Activated naive CD4-positive, alpha-beta T cell treated with Interleukin-2 at 50 U/mL for 16 hours (primary cell): ENCODE data around the gene AK8.

Experiments used
- DNase-seq: peaks from one replicate; pipeline ENCODE4 v3.0.0-alpha.2; 2020

Gene AK8

DNA sequence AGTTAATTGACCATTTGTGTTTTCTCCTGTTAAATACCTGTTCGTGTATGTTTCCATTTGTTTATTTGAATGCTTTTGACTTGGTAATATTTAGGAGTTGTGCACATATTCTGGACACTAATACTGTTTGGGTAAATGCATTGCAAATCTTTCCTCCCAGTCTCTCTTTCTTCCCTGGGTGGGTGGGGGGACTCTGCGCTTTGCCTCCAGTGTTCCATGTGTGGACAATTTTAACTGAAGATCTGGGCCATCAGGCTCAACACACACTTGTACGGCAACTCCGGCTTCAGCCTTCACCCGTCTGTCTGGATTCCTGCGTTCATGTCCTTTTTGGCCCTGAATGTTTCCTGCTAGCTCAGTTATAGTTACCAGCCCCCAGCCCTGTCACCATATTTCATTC lies 167.8 kb downstream of the AK8 start:
- no peak for DNase-seq

- DNase-seq, result no peak
Observed at GRCh38 chr9:132708769-132709430, 169.2 kb downstream of the AK8 start.

- no peak for DNase-seq
Observed at GRCh38 chr9:132708239-132708638, 169.8 kb downstream of the AK8 start.

GRCh38 chr9:132703336-132703735 lies 174.7 kb downstream of the AK8 start:
- DNase-seq, result no peak

DNA sequence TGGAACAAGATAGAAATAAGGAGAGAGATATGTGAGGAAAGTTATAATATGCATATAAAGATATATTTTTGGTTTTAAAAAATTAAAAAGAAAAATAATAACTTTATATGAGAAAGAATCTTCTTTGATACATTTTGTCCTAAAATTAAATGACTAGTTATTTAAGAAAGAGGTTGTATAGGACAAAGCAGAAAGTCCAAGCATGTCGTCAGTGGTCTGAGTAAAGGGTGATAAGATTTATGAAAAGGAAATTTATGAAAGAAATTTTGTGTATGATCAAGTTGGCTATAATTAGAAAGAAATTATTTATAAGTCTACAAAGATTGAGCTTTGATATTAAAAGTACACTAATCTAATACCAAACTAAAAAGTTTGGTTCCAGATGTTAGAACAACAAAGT lies 175.8 kb downstream of the AK8 start:
- no peak for DNase-seq

GRCh38 chr9:132699956-132700355 lies 178.1 kb downstream of the AK8 start:
- no peak for DNase-seq

DNA sequence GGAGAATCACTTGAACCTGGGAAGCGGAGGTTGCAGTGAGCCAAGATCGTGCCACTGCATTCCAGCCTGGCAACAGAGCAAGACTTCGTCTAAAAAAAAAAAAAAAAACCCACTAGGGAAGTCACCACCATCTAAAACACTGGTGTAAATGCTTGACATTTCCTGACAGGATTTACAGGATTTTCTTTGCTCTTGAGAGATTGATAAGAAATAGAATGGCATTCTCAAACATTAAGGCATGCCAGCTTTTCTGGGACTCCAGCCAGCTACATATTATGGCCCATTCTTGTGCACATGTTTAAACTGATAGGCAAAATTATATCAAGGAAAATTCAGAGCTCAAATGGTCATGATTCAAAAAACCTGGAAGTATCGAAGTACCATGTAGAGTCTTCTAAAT lies 179.1 kb downstream of the AK8 start:
- no peak for DNase-seq

DNA sequence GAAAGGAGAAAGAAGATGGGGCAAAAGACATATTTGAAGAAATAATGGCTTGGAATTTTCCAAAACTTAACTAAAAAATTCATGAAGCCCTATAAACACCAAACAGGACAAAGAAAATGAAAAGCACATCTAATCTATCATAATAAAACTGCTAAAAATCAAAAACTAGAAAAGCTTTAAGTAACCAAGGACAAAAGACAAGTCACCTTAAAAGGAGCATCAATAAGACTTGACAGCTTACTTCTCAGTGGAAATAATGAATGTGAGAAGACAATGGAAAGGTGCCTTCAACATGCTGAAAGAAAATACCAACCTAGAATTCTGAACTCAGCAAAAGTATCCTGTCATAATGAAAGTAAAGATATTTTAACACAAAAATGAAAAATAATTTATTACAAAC lies 180.9 kb downstream of the AK8 start:
- no peak for DNase-seq

DNA sequence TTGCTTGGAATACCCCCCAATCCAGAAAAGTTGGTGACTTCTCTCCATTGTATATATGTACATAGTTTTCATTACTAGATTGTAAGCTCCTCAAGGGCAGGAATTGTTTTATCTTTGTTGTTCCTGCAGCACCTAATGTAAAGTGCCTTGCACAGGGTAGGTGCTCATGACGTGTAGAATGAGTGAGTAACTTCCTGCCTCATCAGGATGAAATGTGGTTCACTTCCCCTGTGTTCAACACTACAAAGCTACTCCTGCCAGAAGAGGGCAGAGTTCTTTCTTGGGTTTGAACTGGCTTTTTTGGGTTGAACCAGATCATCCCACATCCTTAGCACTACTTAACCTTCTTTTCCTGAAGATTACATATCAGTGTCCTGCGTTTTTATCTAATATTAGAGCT lies 183.9 kb downstream of the AK8 start:
- no peak for DNase-seq

DNA sequence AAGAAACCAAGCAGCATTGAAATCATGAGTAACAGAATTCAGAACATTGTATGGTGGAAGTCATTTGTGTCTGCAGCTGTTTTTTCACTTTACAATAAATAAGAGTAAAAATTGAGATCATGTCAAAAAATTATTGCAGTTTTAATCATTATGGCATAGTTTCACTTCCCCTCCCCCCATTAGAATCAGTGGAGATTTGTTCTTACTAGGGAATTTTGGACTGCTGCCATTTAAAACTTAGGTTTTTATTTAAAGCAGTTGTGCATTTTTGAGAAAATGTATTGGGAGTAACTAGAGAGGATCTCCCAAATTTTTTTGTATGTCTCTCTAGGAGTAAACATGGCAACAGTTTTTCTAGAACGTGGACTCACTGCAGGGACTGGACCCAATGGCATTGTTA lies 187.4 kb downstream of the AK8 start:
- DNase-seq, result no peak

- DNase-seq, result no peak
Observed at GRCh38 chr9:132683873-132684272, 194.2 kb downstream of the AK8 start.

DNA sequence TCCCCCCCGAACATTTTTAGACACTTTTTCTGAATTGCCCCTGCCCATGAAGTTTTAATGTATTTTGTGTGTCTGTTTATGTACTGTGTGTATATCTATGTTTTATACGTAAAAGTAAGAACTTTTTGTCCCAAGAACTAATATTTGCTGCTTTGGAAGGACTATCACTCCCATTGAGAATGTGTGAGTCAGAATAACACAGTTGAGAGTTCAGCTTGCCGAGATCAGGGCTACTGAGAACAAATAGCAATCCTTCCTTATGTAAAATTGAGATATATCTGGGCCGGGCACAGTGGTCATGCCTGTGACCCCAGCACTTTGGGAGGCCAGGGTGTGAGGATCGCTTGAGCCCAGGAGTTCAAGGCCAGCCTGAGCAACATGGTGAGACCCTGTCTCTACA lies 196.5 kb downstream of the AK8 start:
- DNase-seq, result no peak

DNA sequence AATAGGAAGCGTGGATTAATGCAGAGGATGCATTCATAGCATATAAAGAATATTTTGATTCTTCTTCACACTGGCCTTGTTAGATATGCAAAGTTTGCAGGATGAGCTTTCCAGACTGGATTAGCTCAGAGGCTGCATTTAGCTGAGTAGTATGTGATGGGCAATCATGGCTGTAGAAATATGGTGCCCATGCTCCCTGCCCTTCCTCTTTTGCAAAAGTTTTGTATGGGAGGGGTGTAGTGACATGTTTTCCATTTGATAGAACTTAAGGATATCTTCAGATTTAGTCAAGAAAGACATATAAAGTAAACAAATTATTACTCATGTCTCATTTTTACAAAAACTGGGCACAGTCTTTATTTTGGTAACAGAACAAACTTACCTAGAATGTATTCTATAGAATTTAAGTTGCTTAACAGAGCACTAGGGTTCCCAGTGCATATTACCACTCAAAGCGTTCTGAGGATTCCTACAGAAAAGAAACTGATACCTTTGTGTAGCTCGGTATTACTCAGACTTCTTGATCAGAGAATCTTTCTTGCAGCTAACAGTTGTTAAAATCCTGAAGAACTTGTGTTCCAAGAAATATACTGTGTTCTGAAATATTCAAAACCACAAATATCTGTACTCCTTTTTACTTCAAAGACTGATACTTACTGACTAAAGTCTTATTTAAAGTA lies 198.0 kb downstream of the AK8 start:
- DNase-seq, result no peak

DNA sequence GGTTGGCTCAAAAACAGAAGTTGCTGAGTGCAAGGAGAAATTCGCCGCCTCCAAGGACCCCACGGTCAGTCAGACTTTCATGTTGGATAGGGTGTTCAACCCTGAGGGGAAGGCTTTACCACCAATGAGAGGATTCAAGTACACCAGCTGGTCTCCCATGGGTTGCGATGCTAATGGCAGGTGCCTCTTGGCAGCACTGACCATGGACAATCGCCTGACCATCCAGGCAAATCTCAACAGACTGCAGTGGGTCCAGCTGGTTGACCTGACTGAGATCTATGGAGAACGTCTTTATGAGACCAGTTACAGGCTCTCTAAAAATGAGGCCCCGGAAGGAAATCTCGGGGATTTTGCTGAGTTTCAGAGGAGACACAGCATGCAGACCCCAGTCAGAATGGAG lies 200.1 kb downstream of the AK8 start:
- no peak for DNase-seq
